HCT116 (cell line): ENCODE results near the gene CDYL. TPM values are rescaled to one million over a fixed set of nuclear protein-coding genes. Genes with fewer than 3 reads are reported as not detected.

Experiments
- ATAC-seq: fragments of 200-7000 bp; cut with Tn5 transposase; 2 replicates; pipeline ENCODE4 v1.9.1; 2020; ENCODE audit warnings: mild to moderate bottlenecking, moderate library complexity
- BruUV-seq: library from RNA; stranded (reverse); fragments of 400-500 nt; replicated peaks from 2 replicates; lab custom pipeline; 2021; lab: Mats Ljungman, UMichigan
- CTCF ChIA-PET: fragments of 300-600 bp; sonication (Branson Sonifier 250); formaldehyde crosslinking; loops from one replicate; lab custom pipeline; 2021; ENCODE audit warnings: antibody characterized with exemption; lab: Charles Lee
- POLR2A ChIA-PET: fragments of 300-600, 350-600 bp; sonication (Branson Sonifier 250); formaldehyde crosslinking; loops from one replicate; lab custom pipeline; 2021; ENCODE audit warnings: antibody characterized with exemption; lab: Charles Lee
- RAD21 ChIA-PET, 2 experiments: fragments of 300-600 bp; sonication (Branson Sonifier 250); formaldehyde crosslinking; loops; one replicate each; lab custom pipeline; 2023; ENCODE audit warnings: low total read pairs in 2 of 2; ENCODE audit not compliant: uncharacterized antibody in 2 of 2, unreplicated experiment in 2 of 2, low non-redundant PET in 1 of 2; lab: Charles Lee
- DNase-seq: peaks from one replicate; pipeline ENCODE4 v3.0.0-alpha.2; 2010; ENCODE audit warnings: low read depth, low spot score
- H2AFZ ChIP-seq: fragments of 200-600 bp; shearing (Covaris generic), sonication (generic); 2 replicates; pipeline ENCODE4 v1.6.1; 2017; ENCODE audit warnings: low read depth, mixed run types, mixed read lengths, antibody characterized with exemption, low read length; ENCODE audit not compliant: poor library complexity, severe bottlenecking
- H3K27ac ChIP-seq: 2 replicates; pipeline ENCODE4 v1.5.1; 2012; ENCODE audit warnings: low read depth, low read length
- H3K27me3 ChIP-seq: fragments of 200-600 bp; sonication (generic); 2 replicates; pipeline ENCODE4 v1.6.1; 2016; ENCODE audit warnings: mixed run types, low read length, mixed read lengths; ENCODE audit not compliant: insufficient read depth
- H3K36me3 ChIP-seq, 2 experiments: fragments of 200-500 bp in 1 of 2; fragments of 200-600 bp in 1 of 2; sonication (Bioruptor generic) in 1 of 2; sonication (generic) in 1 of 2; 2 replicates each; pipeline versions ENCODE4 v1.5.1 to v1.6.1; 2014 to 2016; ENCODE audit warnings: low read length in 2 of 2, inconsistent platforms in 1 of 2, mixed read lengths in 1 of 2, mixed run types in 1 of 2; ENCODE audit not compliant: insufficient read depth in 2 of 2, control insufficient read depth in 1 of 2
- H3K4me1 ChIP-seq, 2 experiments: fragments of 200-600 bp in 1 of 2; sonication (generic) in 1 of 2; 2 replicates each; pipeline versions ENCODE4 v1.5.1 to v1.6.1; 2012 to 2017; ENCODE audit warnings: low read length in 2 of 2, inconsistent platforms in 1 of 2, mild to moderate bottlenecking in 1 of 2, mixed read lengths in 1 of 2, mixed run types in 1 of 2, moderate library complexity in 1 of 2; ENCODE audit not compliant: insufficient read depth in 2 of 2, control insufficient read depth in 1 of 2
- H3K4me2 ChIP-seq: fragments of 200-600 bp; sonication (generic); 2 replicates; pipeline ENCODE4 v1.6.1; 2017; ENCODE audit warnings: mixed run types, low read length, mixed read lengths
- H3K4me3 ChIP-seq, 2 experiments: fragments of 200-600 bp in 1 of 2; sonication (generic) in 1 of 2; replicated peaks in 1 of 2; 2 replicates each; pipeline ENCODE4 v1.5.1; 2011 to 2016; ENCODE audit warnings: low read length in 2 of 2, control low read depth in 1 of 2, low read depth in 1 of 2, mild to moderate bottlenecking in 1 of 2, mixed read lengths in 1 of 2, mixed run types in 1 of 2
- H3K79me2 ChIP-seq: fragments of 200-600 bp; sonication (generic); 2 replicates; pipeline ENCODE4 v1.6.1; 2017; ENCODE audit warnings: mild to moderate bottlenecking, mixed run types, low read length, moderate library complexity, mixed read lengths; ENCODE audit not compliant: insufficient read depth
- H3K9ac ChIP-seq: fragments of 200-600 bp; sonication (generic); 2 replicates; pipeline ENCODE4 v1.6.1; 2016; ENCODE audit warnings: low read length, mixed read lengths
- H3K9me2 ChIP-seq: fragments of 200-600 bp; sonication (generic), shearing (Covaris generic); 2 replicates; pipeline ENCODE4 v1.6.1; 2017; ENCODE audit warnings: mixed run types, mild to moderate bottlenecking, moderate library complexity; ENCODE audit not compliant: insufficient read depth
- H3K9me3 ChIP-seq, 2 experiments: fragments of 200-500 bp in 1 of 2; fragments of 200-600 bp in 1 of 2; sonication (Bioruptor generic) in 1 of 2; sonication (generic) in 1 of 2; 2 replicates each; pipeline ENCODE4 v1.6.1; 2014 to 2017; ENCODE audit warnings: low read length in 2 of 2, mixed read lengths in 2 of 2, inconsistent platforms in 1 of 2, low read depth in 1 of 2, mild to moderate bottlenecking in 1 of 2, mixed run types in 1 of 2, moderate library complexity in 1 of 2; ENCODE audit not compliant: control insufficient read depth in 1 of 2, insufficient read depth in 1 of 2
- H4K20me1 ChIP-seq: fragments of 200-600 bp; sonication (generic), shearing (Covaris generic); 2 replicates; pipeline ENCODE4 v1.6.1; 2017; ENCODE audit warnings: mixed run types, mild to moderate bottlenecking, moderate library complexity; ENCODE audit not compliant: insufficient read depth
- CBX3 ChIP-seq: IDR thresholded peaks from 2 replicates; pipeline ENCODE4 v1.6.1; 2012; ENCODE audit warnings: low read depth
- EGR1 ChIP-seq: IDR thresholded peaks from 2 replicates; pipeline ENCODE4 v1.6.1; 2012; ENCODE audit warnings: low read depth
- ELF1 ChIP-seq: IDR thresholded peaks from 2 replicates; pipeline ENCODE4 v1.6.1; 2012; ENCODE audit warnings: low read depth, borderline replicate concordance
- EZH2 ChIP-seq: fragments of 200-600 bp; sonication (generic); IDR thresholded peaks from 2 replicates; pipeline ENCODE4 v1.6.1; 2017; ENCODE audit warnings: antibody characterized with exemption, mixed run types
- FOSL1 ChIP-seq: IDR thresholded peaks from 2 replicates; pipeline ENCODE4 v1.6.1; 2012; ENCODE audit warnings: low read depth
- JUND ChIP-seq: IDR thresholded peaks from 2 replicates; pipeline ENCODE4 v1.6.1; 2012
- POLR2A ChIP-seq: IDR thresholded peaks from 2 replicates; pipeline ENCODE4 v1.7.0; 2011; ENCODE audit warnings: borderline replicate concordance; ENCODE audit not compliant: insufficient read depth, insufficient read length; ENCODE audit errors: extremely low read depth
- SIN3A ChIP-seq: IDR thresholded peaks from 2 replicates; pipeline ENCODE4 v1.6.1; 2012; ENCODE audit warnings: low read depth
- SP1 ChIP-seq: IDR thresholded peaks from 2 replicates; pipeline ENCODE4 v1.6.1; 2012; ENCODE audit warnings: low read depth
- SRF ChIP-seq: IDR thresholded peaks from 2 replicates; pipeline ENCODE4 v1.6.1; 2012; ENCODE audit warnings: low read depth
- TCF7L2 ChIP-seq: IDR thresholded peaks from 2 replicates; pipeline ENCODE4 v1.7.0; 2011; ENCODE audit warnings: borderline replicate concordance, inconsistent platforms; ENCODE audit not compliant: insufficient read depth, insufficient read length; ENCODE audit errors: extremely low read depth
- ZNF274 ChIP-seq: fragments of 200-500 bp; sonication (Bioruptor generic); IDR thresholded peaks from 2 replicates; pipeline ENCODE4 v1.6.1; 2014; ENCODE audit warnings: mild to moderate bottlenecking, low read depth, low read length, inconsistent platforms
- intact Hi-C: fragments of 100-400 bp; cut with micrococcal nuclease; formaldehyde crosslinking; loops from 2 replicates; pipeline ENCODE4 v1.10.0; 2022
- total RNA-seq: library from RNA; stranded (reverse); gene quantifications from one replicate; pipeline ENCODE4 v1.2.1, GENCODE V29; 2021; ENCODE audit not compliant: unreplicated experiment
- TF ChIP-seq, protein P1 (sequence below): IDR thresholded peaks from 2 replicates; pipeline ENCODE4 v1.6.1; 2011; ENCODE audit warnings: mild to moderate bottlenecking, low read length, moderate library complexity; ENCODE audit not compliant: insufficient replicate concordance; ENCODE audit errors: extremely low read depth
- TF ChIP-seq, protein P2 (sequence below), 3 experiments: fragments of 200-600 bp in 1 of 3; sonication (generic) in 1 of 3; IDR thresholded peaks in 2 of 3; conservative IDR thresholded peaks in 1 of 3; 2 replicates each; pipeline ENCODE4 v1.5.1; 2012 to 2017; ENCODE audit warnings: low read depth in 2 of 3, low read length in 2 of 3, antibody characterized with exemption in 1 of 3, borderline replicate concordance in 1 of 3, control low read depth in 1 of 3, mild to moderate bottlenecking in 1 of 3, mixed read lengths in 1 of 3, mixed run types in 1 of 3, moderate library complexity in 1 of 3; ENCODE audit not compliant: insufficient read depth in 1 of 3
- TF ChIP-seq, protein P3 (sequence below): IDR thresholded peaks from 2 replicates; pipeline ENCODE4 v1.6.1; 2012

The CDYL gene
- total RNA-seq, 1 experiment from 2014 or later = 42.6 TPM

DNA sequence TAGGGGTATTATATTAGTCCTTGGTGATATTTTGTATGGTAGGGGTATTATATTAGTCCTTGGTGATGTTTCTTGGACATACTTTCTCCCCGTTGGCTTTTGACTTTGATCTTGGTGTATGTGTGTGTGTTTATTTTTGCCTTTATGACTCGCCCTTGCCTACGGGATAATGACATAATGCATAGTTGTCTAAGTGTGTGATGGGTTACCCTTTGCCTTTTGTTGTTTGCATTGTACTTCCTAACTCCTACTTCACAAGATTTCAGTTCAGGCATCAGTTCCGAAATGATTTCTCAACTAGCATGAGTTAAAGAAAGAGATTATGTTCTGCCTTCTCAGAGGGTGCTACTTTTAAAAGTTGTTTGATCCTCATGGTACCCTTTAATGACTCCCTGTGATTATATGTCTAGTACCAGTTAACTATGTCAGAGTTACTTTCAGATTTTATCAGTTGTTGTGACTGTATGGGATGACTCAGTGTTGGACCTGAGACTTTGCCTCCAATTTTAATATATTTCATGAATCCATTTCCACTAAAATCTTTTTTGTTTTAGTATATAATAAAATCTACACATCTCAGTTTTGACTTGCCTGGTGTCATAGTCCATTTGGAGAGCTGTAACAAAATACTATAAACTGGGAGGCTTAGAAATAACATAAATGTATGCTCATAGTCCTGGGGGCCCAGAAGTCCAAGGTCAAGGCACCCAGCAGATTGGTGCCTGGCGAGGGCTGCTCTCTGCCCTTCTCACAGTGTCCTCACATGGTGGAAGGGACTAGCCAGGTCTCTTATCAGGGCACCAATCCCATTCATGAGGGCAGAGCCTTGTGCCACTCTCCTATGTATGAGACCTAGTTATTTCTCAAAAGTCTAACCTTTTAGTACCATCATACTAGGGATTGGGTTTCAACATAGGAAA lies 34.1 kb downstream of the CDYL start:
- ChIA-PET POLR2A (no interaction called here), CTCF (no interaction called here), RAD21 (no interaction called here)
- peaks cover 0 to 3% of the 10 kb centered on the region in 2 experiments; a peak in 1 of 4 replicates for H3K9me3 ChIP-seq
- H3K36me3 ChIP-seq = no peaks in the 10 kb centered on the region
- no peak overlapping the region for H3K4me3 ChIP-seq
- H3K27ac ChIP-seq = no peak overlapping the region; the same call in 1 of the 2 replicates
- ATAC-seq (peak; percentile 37), DNase-seq (peak; percentile 21)
- H2AFZ ChIP-seq = no peak overlapping the region
- H4K20me1 ChIP-seq = peaks cover 13% of the 10 kb centered on the region; the same call in 1 of the 2 replicates
- no peaks in the 10 kb centered on the region for H3K27me3 ChIP-seq
- no peak overlapping the region for H3K9ac ChIP-seq
- peak overlapping the region; percentile 19; the same call in 1 of the 2 replicates for H3K4me2 ChIP-seq
- peaks cover 0 to 28% of the 10 kb centered on the region in 2 experiments; a peak in 3 of 4 replicates for H3K4me1 ChIP-seq
- no peaks in the 10 kb centered on the region for H3K9me2 ChIP-seq
- peaks cover 95% of the 10 kb centered on the region for H3K79me2 ChIP-seq
- TF ChIP-seq SP1 (peak; percentile 13; the same call in 1 of the 2 replicates), JUND (peak; percentile 40), FOSL1 (peak; percentile 30; the same call in 1 of the 2 replicates), TCF7L2 (peak; percentile 42), CBX3 (no peak), SIN3A (no peak), SRF (no peak)
- no TSS peak for BruUV-seq
- intact Hi-C loops = loop anchor here (10.0 kb wide), 1 partner anchor 125 kb away; no protein-coding TSS in a partner anchor

DNA sequence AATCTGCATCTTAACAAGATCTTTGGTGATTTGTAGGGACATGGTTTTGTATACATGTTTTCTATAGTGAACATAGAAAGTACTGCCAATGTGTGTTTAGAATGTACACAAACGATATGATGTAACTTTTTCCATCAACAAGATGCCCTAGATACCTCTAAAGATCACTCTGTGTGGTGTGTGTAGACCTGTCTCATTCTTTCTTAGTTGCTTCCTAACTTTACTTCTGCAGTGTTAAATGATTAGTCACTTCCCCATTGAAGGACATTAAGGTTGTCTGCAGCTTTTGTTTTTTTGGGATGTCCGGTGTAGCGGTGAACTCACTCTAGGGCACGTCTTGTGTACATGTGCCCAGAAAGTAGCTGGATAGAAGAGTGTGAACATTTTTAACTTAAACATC lies 35.9 kb downstream of the CDYL start:
- no peak overlapping the region for H3K4me3 ChIP-seq
- H3K4me1 ChIP-seq = peaks cover 0 to 16% of the 10 kb centered on the region in 2 experiments; a peak in 2 of 4 replicates
- H3K9ac ChIP-seq = no peak overlapping the region
- POLR2A ChIA-PET = no interaction called here
- H3K79me2 ChIP-seq = peaks cover 97% of the 10 kb centered on the region
- no peak overlapping the region for H3K27ac ChIP-seq
- BruUV-seq = no TSS peak
- no peaks in the 10 kb centered on the region for H3K36me3 ChIP-seq
- peak overlapping the region; percentile 3; the same call in 1 of the 2 replicates for H3K4me2 ChIP-seq
- RAD21 ChIA-PET = no interaction called here
- H3K9me3 ChIP-seq = peaks cover 0 to 3% of the 10 kb centered on the region in 2 experiments; a peak in 1 of 4 replicates
- CTCF ChIA-PET = no interaction called here
- no peak for DNase-seq
- no peaks in the 10 kb centered on the region for H3K27me3 ChIP-seq
- no peak overlapping the region for H2AFZ ChIP-seq
- no peaks in the 10 kb centered on the region for H3K9me2 ChIP-seq
- peaks cover 7% of the 10 kb centered on the region; the same call in 1 of the 2 replicates for H4K20me1 ChIP-seq
- no peak for ATAC-seq
- intact Hi-C loops = no loop called here
- TF ChIP-seq, protein P1, sequence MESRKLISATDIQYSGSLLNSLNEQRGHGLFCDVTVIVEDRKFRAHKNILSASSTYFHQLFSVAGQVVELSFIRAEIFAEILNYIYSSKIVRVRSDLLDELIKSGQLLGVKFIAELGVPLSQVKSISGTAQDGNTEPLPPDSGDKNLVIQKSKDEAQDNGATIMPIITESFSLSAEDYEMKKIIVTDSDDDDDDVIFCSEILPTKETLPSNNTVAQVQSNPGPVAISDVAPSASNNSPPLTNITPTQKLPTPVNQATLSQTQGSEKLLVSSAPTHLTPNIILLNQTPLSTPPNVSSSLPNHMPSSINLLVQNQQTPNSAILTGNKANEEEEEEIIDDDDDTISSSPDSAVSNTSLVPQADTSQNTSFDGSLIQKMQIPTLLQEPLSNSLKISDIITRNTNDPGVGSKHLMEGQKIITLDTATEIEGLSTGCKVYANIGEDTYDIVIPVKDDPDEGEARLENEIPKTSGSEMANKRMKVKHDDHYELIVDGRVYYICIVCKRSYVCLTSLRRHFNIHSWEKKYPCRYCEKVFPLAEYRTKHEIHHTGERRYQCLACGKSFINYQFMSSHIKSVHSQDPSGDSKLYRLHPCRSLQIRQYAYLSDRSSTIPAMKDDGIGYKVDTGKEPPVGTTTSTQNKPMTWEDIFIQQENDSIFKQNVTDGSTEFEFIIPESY = no peak
- TF ChIP-seq SRF (no peak), POLR2A (no peak), SP1 (no peak), EGR1 (no peak), ELF1 (no peak), ZNF274 (no peak), EZH2 (no peak), CBX3 (no peak)
- TF ChIP-seq, protein P2, sequence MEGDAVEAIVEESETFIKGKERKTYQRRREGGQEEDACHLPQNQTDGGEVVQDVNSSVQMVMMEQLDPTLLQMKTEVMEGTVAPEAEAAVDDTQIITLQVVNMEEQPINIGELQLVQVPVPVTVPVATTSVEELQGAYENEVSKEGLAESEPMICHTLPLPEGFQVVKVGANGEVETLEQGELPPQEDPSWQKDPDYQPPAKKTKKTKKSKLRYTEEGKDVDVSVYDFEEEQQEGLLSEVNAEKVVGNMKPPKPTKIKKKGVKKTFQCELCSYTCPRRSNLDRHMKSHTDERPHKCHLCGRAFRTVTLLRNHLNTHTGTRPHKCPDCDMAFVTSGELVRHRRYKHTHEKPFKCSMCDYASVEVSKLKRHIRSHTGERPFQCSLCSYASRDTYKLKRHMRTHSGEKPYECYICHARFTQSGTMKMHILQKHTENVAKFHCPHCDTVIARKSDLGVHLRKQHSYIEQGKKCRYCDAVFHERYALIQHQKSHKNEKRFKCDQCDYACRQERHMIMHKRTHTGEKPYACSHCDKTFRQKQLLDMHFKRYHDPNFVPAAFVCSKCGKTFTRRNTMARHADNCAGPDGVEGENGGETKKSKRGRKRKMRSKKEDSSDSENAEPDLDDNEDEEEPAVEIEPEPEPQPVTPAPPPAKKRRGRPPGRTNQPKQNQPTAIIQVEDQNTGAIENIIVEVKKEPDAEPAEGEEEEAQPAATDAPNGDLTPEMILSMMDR (IDR thresholded peaks at IDR 0.05 in 2 of 3, conservative IDR thresholded peaks at IDR 0.05 in 1 of 3; ENCODE audit: borderline replicate concordance in 1 of 3, insufficient read depth in 1 of 3, low read depth in 2 of 3, low read length in 2 of 3) = no peak
- TF ChIP-seq, protein P3, sequence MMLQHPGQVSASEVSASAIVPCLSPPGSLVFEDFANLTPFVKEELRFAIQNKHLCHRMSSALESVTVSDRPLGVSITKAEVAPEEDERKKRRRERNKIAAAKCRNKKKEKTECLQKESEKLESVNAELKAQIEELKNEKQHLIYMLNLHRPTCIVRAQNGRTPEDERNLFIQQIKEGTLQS = no peak
